Measurements from ENCODE around the gene ABLIM1.

The ABLIM1 gene

DNA sequence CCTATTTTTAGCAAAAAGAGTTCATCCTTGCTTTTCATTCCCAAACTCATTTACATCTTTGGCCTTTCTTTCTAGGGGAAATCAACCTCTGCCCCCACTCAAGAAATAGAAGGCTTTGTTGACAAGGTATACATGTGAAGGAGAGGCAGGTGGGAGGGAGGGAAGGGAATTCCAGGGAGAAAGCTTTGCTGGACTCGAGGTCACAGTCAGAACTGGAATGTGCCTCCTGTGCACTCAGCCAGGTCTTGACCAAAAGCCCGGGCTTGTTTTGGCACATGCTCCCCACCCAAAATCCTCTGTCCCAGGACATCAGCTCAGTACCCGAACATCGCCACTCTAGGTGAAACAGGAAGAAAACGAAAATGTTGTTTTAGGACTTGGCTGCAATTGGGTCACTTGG, 61.3 kb downstream of the ABLIM1 start:
- no peak overlapping the region for H3K4ac ChIP-seq (ENCODE audit: low read depth in 1 of 2, low read length in 2 of 2)
- DNase-seq, result no peak
- H2AFZ ChIP-seq (ENCODE audit: low read depth, low read length), result no peak overlapping the region
- H3K18ac ChIP-seq (ENCODE audit: low read depth in 1 of 2, low read length in 2 of 2), result no peak overlapping the region
- no peak overlapping the region for H3K14ac ChIP-seq (ENCODE audit: low read length in 2 of 2)
- no peak overlapping the region for H3K9ac ChIP-seq (ENCODE audit: low read length)
- H3K9me3 ChIP-seq (ENCODE audit: control insufficient read depth, low read length), result no peaks in the 10 kb centered on the region
- no peaks in the 10 kb centered on the region for H3K27me3 ChIP-seq (ENCODE audit: control insufficient read depth in 1 of 2, insufficient read depth in 1 of 2, low read length in 2 of 2)
- peaks cover 13% of the 10 kb centered on the region for H3K79me1 ChIP-seq (replicated peaks; ENCODE audit: low read length, poor library complexity, severe bottlenecking)
- no peak overlapping the region for H2BK5ac ChIP-seq (ENCODE audit: low read depth, low read length, poor library complexity, severe bottlenecking)
- no peak overlapping the region for H3K4me2 ChIP-seq (ENCODE audit: low read length, poor library complexity, severe bottlenecking)
- H3K27ac ChIP-seq (ENCODE audit: low read length, poor library complexity, severe bottlenecking), result no peak overlapping the region
- H2AK5ac ChIP-seq (ENCODE audit: low read length, severe bottlenecking), result no peak overlapping the region
- H3K23ac ChIP-seq (ENCODE audit: low read length in 2 of 2), result no peak overlapping the region
- H3K4me1 ChIP-seq (ENCODE audit: control insufficient read depth, insufficient read depth, low read depth, low read length), result peaks cover 4% of the 10 kb centered on the region
- H4K8ac ChIP-seq (ENCODE audit: low read length), result no peak overlapping the region
- no peak overlapping the region for H3K4me3 ChIP-seq (ENCODE audit: insufficient read depth in 1 of 2, low read depth in 1 of 2, low read length in 2 of 2)
- no peak overlapping the region for H2BK120ac ChIP-seq (ENCODE audit: low read depth, low read length)
- H4K91ac ChIP-seq (ENCODE audit: low read length), result no peak overlapping the region
- H3K36me3 ChIP-seq (ENCODE audit: control insufficient read depth in 1 of 2, insufficient read depth in 2 of 2, low read depth in 1 of 2, low read length in 2 of 2), result peaks cover 0 to 13% of the 10 kb centered on the region in 2 experiments
- H2BK12ac ChIP-seq (ENCODE audit: low read length in 2 of 2), result no peak overlapping the region
- no peak overlapping the region for H2BK15ac ChIP-seq (ENCODE audit: low read depth, poor library complexity, severe bottlenecking)
- WGBS, result 86% methylated on average over 4 of the region's 5 CpGs

DNA sequence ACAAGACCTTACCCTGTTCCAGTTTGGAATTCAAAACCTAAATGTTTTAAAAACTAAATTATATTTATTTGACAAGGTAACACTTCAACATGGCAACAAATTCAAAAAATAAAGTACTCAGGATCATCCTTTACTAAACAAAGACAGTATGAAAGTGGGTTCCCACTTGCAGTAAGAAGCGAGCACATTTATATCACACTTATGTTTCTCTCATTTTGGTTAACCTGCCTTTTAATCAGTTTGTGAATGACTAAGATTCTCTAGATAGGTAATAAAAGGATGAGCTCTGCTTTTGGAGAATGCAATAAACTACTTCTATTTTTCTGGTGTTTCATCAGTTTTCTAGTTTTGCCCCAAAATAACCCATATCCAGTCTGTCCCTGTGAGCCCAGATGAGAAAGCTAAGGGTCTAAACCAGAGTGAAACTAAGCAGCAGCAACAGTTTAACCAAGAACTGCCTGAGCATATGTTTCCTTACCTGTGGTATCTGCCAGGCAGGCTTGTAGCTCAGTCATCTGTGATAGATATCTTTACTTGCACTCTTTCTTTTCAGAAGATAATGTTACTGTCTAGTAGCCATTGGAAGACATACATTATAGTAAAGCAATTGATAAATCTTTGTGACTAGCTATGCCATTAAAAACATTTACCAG, 64.1 kb downstream of the ABLIM1 start:
- Histone ChIP-seq H3K4me2 (ENCODE audit: low read length, poor library complexity, severe bottlenecking) (no peak overlapping the region), H4K91ac (ENCODE audit: low read length) (no peak overlapping the region), H3K36me3 (ENCODE audit: control insufficient read depth in 1 of 2, insufficient read depth in 2 of 2, low read depth in 1 of 2, low read length in 2 of 2) (no peaks in the 10 kb centered on the region), H2BK120ac (ENCODE audit: low read depth, low read length) (no peak overlapping the region), H3K27ac (ENCODE audit: low read length, poor library complexity, severe bottlenecking) (no peak overlapping the region), H2BK5ac (ENCODE audit: low read depth, low read length, poor library complexity, severe bottlenecking) (no peak overlapping the region), H3K27me3 (ENCODE audit: control insufficient read depth in 1 of 2, insufficient read depth in 1 of 2, low read length in 2 of 2) (no peaks in the 10 kb centered on the region), H2BK12ac (ENCODE audit: low read length in 2 of 2) (no peak overlapping the region), H2BK15ac (ENCODE audit: low read depth, poor library complexity, severe bottlenecking) (no peak overlapping the region), H3K4me1 (ENCODE audit: control insufficient read depth, insufficient read depth, low read depth, low read length) (peaks cover 4% of the 10 kb centered on the region), H3K9me3 (ENCODE audit: control insufficient read depth, low read length) (no peaks in the 10 kb centered on the region), H3K9ac (ENCODE audit: low read length) (no peak overlapping the region), H3K4ac (ENCODE audit: low read depth in 1 of 2, low read length in 2 of 2) (no peak overlapping the region), H2AK5ac (ENCODE audit: low read length, severe bottlenecking) (no peak overlapping the region), H3K14ac (ENCODE audit: low read length in 2 of 2) (no peak overlapping the region), H4K8ac (ENCODE audit: low read length) (no peak overlapping the region), H3K23ac (ENCODE audit: low read length in 2 of 2) (no peak overlapping the region), H3K4me3 (ENCODE audit: insufficient read depth in 1 of 2, low read depth in 1 of 2, low read length in 2 of 2) (no peak overlapping the region), H3K79me1 (replicated peaks; ENCODE audit: low read length, poor library complexity, severe bottlenecking) (peaks cover 13% of the 10 kb centered on the region), H2AFZ (ENCODE audit: low read depth, low read length) (no peak overlapping the region), H3K18ac (ENCODE audit: low read depth in 1 of 2, low read length in 2 of 2) (no peak overlapping the region)
- DNase-seq, result no peak
- no CpG with 5 or more reads among the region's 1 CpG for WGBS

DNA sequence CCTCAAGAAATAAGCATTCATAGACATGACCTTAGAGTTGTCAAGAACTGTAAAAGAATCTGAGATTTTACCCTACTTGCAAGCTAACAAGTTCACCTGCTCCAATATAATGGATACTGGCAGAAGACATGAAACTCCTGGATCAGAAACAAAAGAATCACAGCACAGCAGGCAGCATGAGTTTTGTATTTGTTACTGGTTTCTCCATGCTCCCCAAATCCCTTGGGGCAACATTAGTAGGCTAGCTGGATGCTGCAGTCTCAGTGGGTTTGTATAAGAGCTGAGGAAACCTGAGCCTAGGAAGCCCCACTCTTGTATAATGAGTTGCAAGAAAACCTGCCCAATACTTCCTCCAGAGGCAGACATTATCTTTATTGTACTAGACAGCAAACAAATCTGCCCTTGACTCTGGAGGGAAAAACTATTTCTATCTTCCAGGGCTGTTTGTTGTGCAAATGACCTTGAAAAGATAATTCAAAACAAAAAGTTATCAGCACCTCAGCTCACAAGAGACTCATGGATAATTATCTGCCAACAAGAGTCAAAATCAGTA, 64.8 kb downstream of the ABLIM1 start:
- H4K91ac ChIP-seq (ENCODE audit: low read length), result no peak overlapping the region
- no peak overlapping the region for H2AK5ac ChIP-seq (ENCODE audit: low read length, severe bottlenecking)
- no peak overlapping the region for H2BK5ac ChIP-seq (ENCODE audit: low read depth, low read length, poor library complexity, severe bottlenecking)
- no peak overlapping the region for H2BK120ac ChIP-seq (ENCODE audit: low read depth, low read length)
- no peaks in the 10 kb centered on the region for H3K27me3 ChIP-seq (ENCODE audit: control insufficient read depth in 1 of 2, insufficient read depth in 1 of 2, low read length in 2 of 2)
- H3K4me3 ChIP-seq (ENCODE audit: insufficient read depth in 1 of 2, low read depth in 1 of 2, low read length in 2 of 2), result no peak overlapping the region
- no peak overlapping the region for H3K23ac ChIP-seq (ENCODE audit: low read length in 2 of 2)
- DNase-seq, result no peak
- H3K14ac ChIP-seq (ENCODE audit: low read length in 2 of 2), result no peak overlapping the region
- no peak overlapping the region for H2BK15ac ChIP-seq (ENCODE audit: low read depth, poor library complexity, severe bottlenecking)
- peaks cover 13% of the 10 kb centered on the region for H3K79me1 ChIP-seq (replicated peaks; ENCODE audit: low read length, poor library complexity, severe bottlenecking)
- no peak overlapping the region for H3K9ac ChIP-seq (ENCODE audit: low read length)
- H3K36me3 ChIP-seq (ENCODE audit: control insufficient read depth in 1 of 2, insufficient read depth in 2 of 2, low read depth in 1 of 2, low read length in 2 of 2), result no peaks in the 10 kb centered on the region
- H2AFZ ChIP-seq (ENCODE audit: low read depth, low read length), result no peak overlapping the region
- H2BK12ac ChIP-seq (ENCODE audit: low read length in 2 of 2), result no peak overlapping the region
- H4K8ac ChIP-seq (ENCODE audit: low read length), result no peak overlapping the region
- H3K27ac ChIP-seq (ENCODE audit: low read length, poor library complexity, severe bottlenecking), result no peak overlapping the region
- H3K18ac ChIP-seq (ENCODE audit: low read depth in 1 of 2, low read length in 2 of 2), result no peak overlapping the region
- H3K4me1 ChIP-seq (ENCODE audit: control insufficient read depth, insufficient read depth, low read depth, low read length), result peaks cover 4% of the 10 kb centered on the region
- H3K4ac ChIP-seq (ENCODE audit: low read depth in 1 of 2, low read length in 2 of 2), result no peak overlapping the region
- no peaks in the 10 kb centered on the region for H3K9me3 ChIP-seq (ENCODE audit: control insufficient read depth, low read length)
- no peak overlapping the region for H3K4me2 ChIP-seq (ENCODE audit: low read length, poor library complexity, severe bottlenecking)

DNA sequence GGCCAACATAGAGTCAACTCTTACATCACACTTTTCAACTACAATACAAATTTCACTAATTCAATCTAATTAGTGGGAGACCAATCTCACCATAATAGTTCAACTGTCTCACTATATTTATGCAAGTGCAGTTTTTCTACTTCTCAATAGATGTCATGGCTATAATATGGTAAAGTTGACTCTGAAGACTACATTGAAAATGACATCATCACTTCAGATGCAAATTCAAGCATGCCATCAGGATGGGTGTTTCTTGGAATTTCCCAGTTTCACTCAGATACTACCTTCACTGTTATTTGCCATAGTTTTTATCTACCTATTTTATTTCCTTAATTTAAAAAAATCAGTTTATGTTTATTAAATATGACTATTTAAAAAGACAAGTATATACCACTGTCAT, 67.1 kb downstream of the ABLIM1 start:
- no peaks in the 10 kb centered on the region for H3K4me1 ChIP-seq (ENCODE audit: control insufficient read depth, insufficient read depth, low read depth, low read length)
- H2BK12ac ChIP-seq (ENCODE audit: low read length in 2 of 2), result no peak overlapping the region
- H3K4ac ChIP-seq (ENCODE audit: low read depth in 1 of 2, low read length in 2 of 2), result no peak overlapping the region
- no peak overlapping the region for H3K9ac ChIP-seq (ENCODE audit: low read length)
- H3K4me2 ChIP-seq (ENCODE audit: low read length, poor library complexity, severe bottlenecking), result no peak overlapping the region
- H3K14ac ChIP-seq (ENCODE audit: low read length in 2 of 2), result no peak overlapping the region
- H3K18ac ChIP-seq (ENCODE audit: low read depth in 1 of 2, low read length in 2 of 2), result no peak overlapping the region
- H2AFZ ChIP-seq (ENCODE audit: low read depth, low read length), result no peak overlapping the region
- no peak overlapping the region for H3K23ac ChIP-seq (ENCODE audit: low read length in 2 of 2)
- no peak overlapping the region for H3K27ac ChIP-seq (ENCODE audit: low read length, poor library complexity, severe bottlenecking)
- no peak overlapping the region for H2BK15ac ChIP-seq (ENCODE audit: low read depth, poor library complexity, severe bottlenecking)
- H4K91ac ChIP-seq (ENCODE audit: low read length), result no peak overlapping the region
- no peaks in the 10 kb centered on the region for H3K36me3 ChIP-seq (ENCODE audit: control insufficient read depth in 1 of 2, insufficient read depth in 2 of 2, low read depth in 1 of 2, low read length in 2 of 2)
- no peaks in the 10 kb centered on the region for H3K9me3 ChIP-seq (ENCODE audit: control insufficient read depth, low read length)
- H3K4me3 ChIP-seq (ENCODE audit: insufficient read depth in 1 of 2, low read depth in 1 of 2, low read length in 2 of 2), result no peak overlapping the region
- no peak overlapping the region for H2BK5ac ChIP-seq (ENCODE audit: low read depth, low read length, poor library complexity, severe bottlenecking)
- no peak overlapping the region for H4K8ac ChIP-seq (ENCODE audit: low read length)
- peaks cover 10% of the 10 kb centered on the region for H3K79me1 ChIP-seq (replicated peaks; ENCODE audit: low read length, poor library complexity, severe bottlenecking)
- H2AK5ac ChIP-seq (ENCODE audit: low read length, severe bottlenecking), result no peak overlapping the region
- H2BK120ac ChIP-seq (ENCODE audit: low read depth, low read length), result no peak overlapping the region
- no peaks in the 10 kb centered on the region for H3K27me3 ChIP-seq (ENCODE audit: control insufficient read depth in 1 of 2, insufficient read depth in 1 of 2, low read length in 2 of 2)
- no peak for DNase-seq

Data from mesenchymal stem cell (in vitro differentiated cells and primary cell).